HepG2 (cell line): ENCODE data around the gene CYBB. TPM values are rescaled to one million over a fixed set of nuclear protein-coding genes. Genes with fewer than 3 reads are reported as not detected.

ENCODE experiments used
- ATAC-seq: fragments of 200-7000 bp; cut with Tn5 transposase; 3 replicates; pipeline ENCODE4 v1.9.1; 2020; ENCODE audit warnings: mild to moderate bottlenecking, moderate library complexity
- BruUV-seq: library from RNA; stranded (reverse); fragments of 400-500 nt; replicated peaks from 2 replicates; lab custom pipeline; 2021; lab: Mats Ljungman, UMichigan
- CTCF ChIA-PET: fragments of 300-600 bp; formaldehyde crosslinking; extraction: SDS; loops from one replicate; lab custom pipeline; 2021; ENCODE audit warnings: low total read pairs, inconsistent platforms, low intra/inter-chr PET ratio; lab: Yijun Ruan, JAX
- POLR2A ChIA-PET: fragments of 350-600 bp; sonication (Branson Sonifier 250); formaldehyde crosslinking; loops from one replicate; lab custom pipeline; 2020; ENCODE audit warnings: antibody characterized with exemption, inconsistent platforms; lab: Yijun Ruan, JAX
- DNase-seq: peaks from one replicate; pipeline ENCODE4 v3.0.0-alpha.2; 2015; ENCODE audit warnings: low spot score
- FAIRE-seq: peaks from 3 replicates; lab custom pipeline; 2011; peaks lifted over from hg19 to GRCh38; lab: Jason Lieb, UNC
- H2AFZ ChIP-seq: one replicate; pipeline ENCODE4 v1.6.1; 2011; ENCODE audit warnings: low read length, inconsistent platforms
- H3K27ac ChIP-seq: fragments of 300-600 bp; 3 replicates; pipeline ENCODE4 v1.8.0; 2011; ENCODE audit warnings: mixed run types, mild to moderate bottlenecking, mixed read lengths, low read length, inconsistent platforms; ENCODE audit not compliant: insufficient read depth; ENCODE audit errors: extremely low read length
- H3K27me3 ChIP-seq, 2 experiments: fragments of 200-600 bp in 1 of 2; 2 replicates in 1 of 2; 3 replicates in 1 of 2; pipeline versions ENCODE4 v1.6.0 to v1.8.0; 2011; ENCODE audit warnings: low read length in 2 of 2, mild to moderate bottlenecking in 2 of 2, moderate library complexity in 2 of 2, inconsistent platforms in 1 of 2; ENCODE audit not compliant: insufficient read depth in 2 of 2, control insufficient read depth in 1 of 2
- H3K36me3 ChIP-seq, 2 experiments: fragments of 200-600 bp in 1 of 2; replicated peaks in 1 of 2; 2 replicates in 1 of 2; 3 replicates in 1 of 2; pipeline versions ENCODE4 v1.5.1 to v1.8.0; 2011; ENCODE audit warnings: low read length in 2 of 2, inconsistent platforms in 1 of 2; ENCODE audit not compliant: insufficient read depth in 2 of 2, control insufficient read depth in 1 of 2
- H3K4me1 ChIP-seq: 2 replicates; pipeline ENCODE4 v1.5.1; 2012; ENCODE audit warnings: low read length, inconsistent platforms; ENCODE audit not compliant: insufficient read depth
- H3K4me2 ChIP-seq: 2 replicates; pipeline ENCODE4 v1.6.0; 2011; ENCODE audit warnings: low read depth, low read length, inconsistent platforms
- H3K4me3 ChIP-seq, 3 experiments: fragments of 200-600 bp in 1 of 3; sonication (generic), shearing (Covaris generic) in 1 of 3; replicated peaks in 1 of 3; 2 replicates each; pipeline ENCODE4 v1.5.1; 2011 to 2016; ENCODE audit warnings: low read length in 3 of 3, inconsistent platforms in 2 of 3, low read depth in 2 of 3, mild to moderate bottlenecking in 2 of 3, control low read depth in 1 of 3, mixed read lengths in 1 of 3; ENCODE audit not compliant: insufficient read depth in 1 of 3
- H3K79me2 ChIP-seq: one replicate; pipeline ENCODE4 v1.6.1; 2011; ENCODE audit warnings: low read length, inconsistent platforms; ENCODE audit not compliant: insufficient read depth
- H3K9ac ChIP-seq: 2 replicates; pipeline ENCODE4 v1.6.0; 2011; ENCODE audit warnings: mild to moderate bottlenecking, low read depth, low read length, inconsistent platforms; ENCODE audit not compliant: insufficient read depth
- H3K9me3 ChIP-seq: 2 replicates; pipeline ENCODE4 v1.5.1; 2012; ENCODE audit warnings: mild to moderate bottlenecking, low read length
- H4K20me1 ChIP-seq: 2 replicates; pipeline ENCODE4 v1.6.0; 2011; ENCODE audit warnings: inconsistent platforms, mild to moderate bottlenecking, low read length, moderate library complexity; ENCODE audit not compliant: insufficient read depth
- AHR ChIP-seq: IDR thresholded peaks from 2 replicates; pipeline ENCODE4 v1.6.1; 2018; ENCODE audit warnings: missing genetic modification reagents, missing compliant biosample characterization
- BCLAF1 ChIP-seq: fragments of 450-650 bp; IDR thresholded peaks from 2 replicates; pipeline ENCODE4 v1.6.1; 2017; ENCODE audit warnings: mild to moderate bottlenecking
- CBFB ChIP-seq: sonication (generic); formaldehyde crosslinking; IDR thresholded peaks from 2 replicates; pipeline ENCODE4 v1.4.0; 2020; ENCODE audit warnings: missing genetic modification reagents
- CCAR2 ChIP-seq: fragments of 200-400 bp; formaldehyde crosslinking; optimal IDR thresholded peaks from 2 replicates; pipeline ENCODE3; 2018; ENCODE audit warnings: low read depth, mild to moderate bottlenecking, low read length, moderate library complexity
- GPN1 ChIP-seq: sonication (generic); formaldehyde crosslinking; IDR thresholded peaks from 2 replicates; pipeline ENCODE4 v1.5.1; 2020; ENCODE audit warnings: missing genetic modification reagents, borderline replicate concordance
- GTF2F1 ChIP-seq: fragments of 150-350 bp; IDR thresholded peaks from 2 replicates; pipeline ENCODE4 v1.6.1; 2014; ENCODE audit warnings: low read length
- HINFP ChIP-seq: sonication (generic); formaldehyde crosslinking; IDR thresholded peaks from 2 replicates; pipeline ENCODE4 v1.4.0; 2020; ENCODE audit warnings: low read depth, mild to moderate bottlenecking, missing genetic modification reagents
- JUN ChIP-seq: sonication (generic); formaldehyde crosslinking; IDR thresholded peaks from 2 replicates; pipeline ENCODE4 v1.4.0; 2020; ENCODE audit warnings: mild to moderate bottlenecking, missing genetic modification reagents
- MIXL1 ChIP-seq: IDR thresholded peaks from 2 replicates; pipeline ENCODE4 v1.6.1; 2016
- NFRKB ChIP-seq: fragments of 450-650 bp; IDR thresholded peaks from 2 replicates; pipeline ENCODE4 v1.6.1; 2017
- NPAS2 ChIP-seq: sonication (generic); formaldehyde crosslinking; IDR thresholded peaks from 2 replicates; pipeline ENCODE4 v1.8.0; 2022; ENCODE audit warnings: mild to moderate bottlenecking, missing genetic modification reagents, borderline replicate concordance
- ZHX1 ChIP-seq: sonication (generic); formaldehyde crosslinking; IDR thresholded peaks from 2 replicates; pipeline ENCODE4 v1.8.1; 2022; ENCODE audit warnings: low read depth, mild to moderate bottlenecking, missing genetic modification reagents
- ZMAT3 ChIP-seq: sonication (generic); formaldehyde crosslinking; conservative IDR thresholded peaks from 2 replicates; pipeline ENCODE4 v1.7.0; 2021; ENCODE audit warnings: missing genetic modification reagents
- ZMYM3 ChIP-seq: sonication (generic); formaldehyde crosslinking; IDR thresholded peaks from 2 replicates; pipeline ENCODE4 v1.5.1; 2020; ENCODE audit warnings: mild to moderate bottlenecking, missing genetic modification reagents
- ZNF121 ChIP-seq: sonication (generic); formaldehyde crosslinking; IDR thresholded peaks from 2 replicates; pipeline ENCODE4 v1.5.0; 2020; ENCODE audit warnings: mild to moderate bottlenecking, missing genetic modification reagents
- ZNF562 ChIP-seq: sonication (generic); formaldehyde crosslinking; IDR thresholded peaks from 2 replicates; pipeline ENCODE4 v1.8.0; 2022; ENCODE audit warnings: missing genetic modification reagents, borderline replicate concordance
- WGBS: methylation state at CpG from one replicate; pipeline ENCODE4 v1.1.6; 2017; ENCODE audit warnings: low lambda C conversion rate; 5-methylcytosine and 5-hydroxymethylcytosine counted together
- in situ Hi-C: cut with HindIII; loops from 2 replicates; pipeline ENCODE4 v1.10.0; 2017; ENCODE audit warnings: low pct_unique_long_range_greater_than_20kb; ENCODE audit not compliant: extremely low pct_ligation_motif_present
- intact Hi-C: fragments of 100-400 bp; cut with micrococcal nuclease; formaldehyde crosslinking; loops from one replicate; pipeline ENCODE4 v1.10.0; 2022; ENCODE audit not compliant: unreplicated experiment
- polyA plus RNA-seq, 8 experiments: library from polyadenylated mRNA; depleted of rRNA in 3 of 8; stranded (reverse) in 7 of 8; unstranded in 1 of 8; fragments of >200 nt; fragmentation: Illumina TruSeq in 4 of 8; extraction: Trizol in 4 of 8; gene quantifications; 2 replicates each; pipeline versions ENCODE4 v1.2.1 to v1.2.3, GENCODE V29; 2011 to 2016; ENCODE audit warnings: low read depth in 4 of 8, missing spikeins in 1 of 8, mixed read lengths in 1 of 8; ENCODE audit not compliant: insufficient read depth in 1 of 8
- total RNA-seq, 5 experiments: library from RNA; depleted of rRNA; stranded (reverse); fragments of >200 nt; fragmentation: Illumina TruSeq; extraction: Trizol; gene quantifications; 2 replicates each; pipeline ENCODE4 v1.2.3, GENCODE V29; 2016; ENCODE audit warnings: low read depth in 1 of 5

The CYBB gene
- total and polyA plus RNA-seq, 2 of the 13 experiments (the other 11 are each of a cell fraction or from before 2014, with no cell fraction given) = not detected

DNA sequence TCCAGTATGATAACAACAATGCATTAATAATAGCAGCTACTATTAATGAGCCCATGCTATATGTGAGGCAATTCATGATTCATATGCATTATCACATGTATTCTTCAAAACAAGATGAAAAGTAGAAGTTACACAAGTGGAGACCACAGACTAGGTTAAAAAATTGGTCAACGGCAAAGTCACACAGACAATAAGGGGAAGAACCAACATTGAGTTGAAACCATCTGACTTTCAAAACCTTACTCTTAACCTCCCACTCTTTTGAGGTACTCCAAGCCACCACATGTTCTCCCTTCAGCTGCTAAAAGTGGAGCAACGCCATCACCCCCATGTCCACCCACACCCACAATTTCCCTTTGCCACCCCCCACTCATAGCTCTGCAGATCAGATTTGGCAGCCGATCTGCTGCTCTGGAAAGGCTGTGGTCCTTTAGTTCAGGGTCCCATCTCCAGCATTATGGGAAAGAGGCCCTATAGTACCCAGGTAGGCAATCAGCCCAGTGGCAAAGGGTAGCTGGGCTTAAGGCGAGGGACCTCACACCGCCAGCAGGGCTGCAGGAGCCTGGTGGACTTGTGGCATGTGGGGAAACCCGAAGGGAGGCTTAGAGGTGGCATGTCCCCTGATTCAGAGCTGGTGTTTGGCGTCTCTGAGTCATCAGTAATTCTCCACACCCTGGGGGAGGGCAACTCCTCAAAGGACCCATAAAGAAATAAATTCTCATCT lies 33.5 kb upstream of the CYBB start (continued):
- TF ChIP-seq CCAR2 = no peak
- no peak for TF ChIP-seq ZNF562
- no peak for TF ChIP-seq NPAS2 (CRISPR knock-in tag)
- no peak for TF ChIP-seq NFRKB
- no peak for TF ChIP-seq HINFP (CRISPR knock-in tag)
- no peak for TF ChIP-seq JUN (CRISPR knock-in tag)
- TF ChIP-seq GPN1 = no peak
- TF ChIP-seq, all 625 proteins: peak for 0

GRCh38 chrX:37746951-37747350 lies 32.9 kb upstream of the CYBB start:
- TF ChIP-seq ZMYM3 (CRISPR knock-in tag) = no peak
- TF ChIP-seq ZHX1 (CRISPR knock-in tag) = no peak
- no peak for TF ChIP-seq CBFB (CRISPR knock-in tag)
- no peak for TF ChIP-seq AHR (CRISPR knock-in tag)
- TF ChIP-seq ZNF121 = no peak
- no peak for TF ChIP-seq GTF2F1
- no peak for TF ChIP-seq ZMAT3
- TF ChIP-seq BCLAF1 = no peak
- TF ChIP-seq MIXL1 = no peak
- no peak overlapping the region for H3K27ac ChIP-seq
- BruUV-seq = no TSS peak
- no peaks in the 10 kb centered on the region for H3K9me3 ChIP-seq
- in situ Hi-C loops (loop anchor here (10.0 kb wide), 1 partner anchor 428 kb away; no protein-coding TSS in a partner anchor), intact Hi-C loops (loop anchor here (10.0 kb wide), 1 partner anchor 178 kb away; no protein-coding TSS in a partner anchor)
- H2AFZ ChIP-seq = no peak overlapping the region
- no peaks in the 10 kb centered on the region for H3K4me1 ChIP-seq
- no peaks in the 10 kb centered on the region for H3K27me3 ChIP-seq
- WGBS = 0% methylated on average over 1 of the region's 1 CpG
- no peaks in the 10 kb centered on the region for H3K79me2 ChIP-seq
- FAIRE-seq (no peak), ATAC-seq (no peak), DNase-seq (no peak)
- H3K4me3 ChIP-seq = no peak overlapping the region
- no peaks in the 10 kb centered on the region for H4K20me1 ChIP-seq
- POLR2A ChIA-PET = no interaction called here
- no peak overlapping the region for H3K4me2 ChIP-seq
- no peak overlapping the region for H3K9ac ChIP-seq
- no peaks in the 10 kb centered on the region for H3K36me3 ChIP-seq
- CTCF ChIA-PET = no interaction called here
